ENCODE results near the gene SEC14L2. TPM values are rescaled to one million over a fixed set of nuclear protein-coding genes. Genes with fewer than 3 reads are reported as not detected.
"Not testable (repeated sequence)": the region's sequence is repeated elsewhere in the genome, so short reads cannot be mapped to it uniquely, and the experiment has no call there.

The SEC14L2 gene
- total RNA-seq, 1 donor from 2014 or later = 3.0 TPM

- Histone ChIP-seq H3K36me3 (no peaks in the 10 kb centered on the region), H3K27ac (no peak overlapping the region), H3K4me3 (no peak overlapping the region), H3K4me1 (no peaks in the 10 kb centered on the region), H3K27me3 (no peaks in the 10 kb centered on the region), H3K9me3 (no peaks in the 10 kb centered on the region)
- TF ChIP-seq CTCF (IDR thresholded peaks at IDR 0.05) = no peak
- intact Hi-C loops (cut with DNase I) = no loop called here
- DNase-seq (ENCODE audit: low spot score in 2 of 2) = no peak
Observed at GRCh38 chr22:30445438-30446145, 48.8 kb downstream of the SEC14L2 start.

DNA sequence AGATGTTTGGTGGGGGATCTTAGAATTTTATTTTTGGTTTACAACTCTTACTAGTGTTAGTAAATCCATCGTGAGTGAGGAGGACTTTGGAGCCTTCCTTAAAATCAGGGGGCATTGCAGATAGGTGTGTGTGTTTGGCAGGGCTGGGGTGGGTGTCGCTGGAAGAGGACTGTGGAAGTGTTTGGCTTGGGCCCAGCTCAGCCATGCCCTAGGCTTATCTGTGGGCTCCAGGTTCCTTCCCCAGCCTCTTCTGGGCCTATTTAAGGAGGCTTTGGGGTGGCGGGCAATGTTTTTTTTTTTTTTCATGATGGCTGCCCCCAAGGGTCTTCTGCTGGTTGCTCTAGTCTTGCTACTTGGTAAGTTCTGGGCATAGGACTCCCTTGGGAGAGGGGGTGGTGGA is 50.8 kb downstream of the SEC14L2 start:
- Histone ChIP-seq H3K27ac (no peak overlapping the region), H3K4me3 (no peak overlapping the region), H3K4me1 (no peaks in the 10 kb centered on the region), H3K27me3 (no peaks in the 10 kb centered on the region), H3K9me3 (no peaks in the 10 kb centered on the region), H3K36me3 (no peaks in the 10 kb centered on the region)
- DNase-seq (ENCODE audit: low spot score in 2 of 2) = no peak
- intact Hi-C loops (cut with DNase I) = no loop called here
- no peak for TF ChIP-seq CTCF (IDR thresholded peaks at IDR 0.05)

GRCh38 chr22:30451488-30451887 is 54.7 kb downstream of the SEC14L2 start:
- H3K36me3 ChIP-seq; H3K27ac ChIP-seq; H3K27me3 ChIP-seq; intact Hi-C loops (cut with DNase I); H3K9me3 ChIP-seq; H3K4me1 ChIP-seq; DNase-seq (ENCODE audit: low spot score in 2 of 2); H3K4me3 ChIP-seq: not testable (repeated sequence)

DNA sequence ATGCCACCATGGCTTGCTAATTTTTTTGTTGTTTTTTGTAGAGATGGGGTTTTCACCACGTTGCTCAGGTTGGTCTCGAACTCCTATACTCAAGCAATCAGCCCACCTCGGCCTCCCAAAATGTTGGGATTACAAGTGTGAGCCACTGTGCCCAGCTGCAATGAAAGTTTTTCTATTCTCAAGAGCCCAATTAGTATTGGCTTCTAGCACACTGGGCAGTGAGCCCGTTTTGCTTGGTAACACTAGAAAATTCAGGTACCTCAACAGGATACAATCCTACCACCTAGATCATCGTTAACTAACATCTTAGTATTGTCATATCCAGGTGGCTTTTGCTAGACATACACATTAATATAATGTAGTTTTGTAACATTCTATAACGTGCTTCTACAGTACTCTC is 56.0 kb downstream of the SEC14L2 start:
- H3K36me3 ChIP-seq = no peaks in the 10 kb centered on the region
- intact Hi-C loops (cut with DNase I) = no loop called here
- no peaks in the 10 kb centered on the region for H3K4me1 ChIP-seq
- no peak overlapping the region for H3K27ac ChIP-seq
- no peaks in the 10 kb centered on the region for H3K9me3 ChIP-seq
- H3K4me3 ChIP-seq = no peak overlapping the region
- no peaks in the 10 kb centered on the region for H3K27me3 ChIP-seq
- TF ChIP-seq CTCF (IDR thresholded peaks at IDR 0.05) = no peak
- DNase-seq (ENCODE audit: low spot score in 2 of 2) = no peak

GRCh38 chr22:30453731-30454510 is 57.1 kb downstream of the SEC14L2 start:
- intact Hi-C loops (cut with DNase I) = no loop called here
- TF ChIP-seq CTCF (IDR thresholded peaks at IDR 0.05) = no peak

DNA sequence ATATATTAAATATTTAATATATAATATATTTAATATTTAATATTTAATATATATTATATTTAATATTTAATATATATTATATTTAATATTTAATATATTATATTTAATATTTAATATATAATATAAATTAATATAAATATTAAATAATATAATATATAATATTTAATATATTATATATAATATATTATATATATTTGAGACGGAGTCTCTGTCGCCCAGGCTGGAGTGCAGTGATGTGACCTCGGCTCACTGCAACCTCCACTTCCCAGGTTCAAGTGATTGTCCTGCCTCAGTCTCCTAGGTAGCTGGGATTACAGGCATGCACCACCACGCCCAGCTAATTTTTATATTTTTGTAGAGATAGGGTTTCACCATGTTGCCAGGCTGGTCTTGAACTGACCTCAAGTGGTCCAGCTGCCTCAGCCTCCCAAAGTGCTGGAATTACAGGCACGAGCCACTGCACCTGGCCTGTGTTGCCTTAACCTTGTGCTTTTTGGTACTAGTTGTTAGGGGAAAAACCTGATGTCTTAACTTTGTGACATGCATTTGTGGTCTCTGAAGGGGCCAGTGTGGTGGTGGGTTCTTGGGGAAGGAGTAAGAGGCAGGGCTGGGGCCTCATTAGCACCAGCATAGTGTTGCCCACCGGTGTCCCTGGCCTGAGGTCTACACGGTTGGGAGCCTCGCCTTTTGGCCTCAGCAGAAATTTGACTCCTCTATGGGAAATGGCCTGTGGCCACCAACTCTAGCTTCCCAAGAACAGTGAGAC is 58.4 kb downstream of the SEC14L2 start:
- Histone ChIP-seq H3K9me3 (no peaks in the 10 kb centered on the region), H3K36me3 (no peaks in the 10 kb centered on the region), H3K27ac (no peak overlapping the region), H3K4me1 (no peaks in the 10 kb centered on the region), H3K27me3 (no peaks in the 10 kb centered on the region), H3K4me3 (no peak overlapping the region)
- DNase-seq (ENCODE audit: low spot score in 2 of 2) = no peak
- intact Hi-C loops (cut with DNase I) = no loop called here
- TF ChIP-seq CTCF (IDR thresholded peaks at IDR 0.05) = no peak

More at GRCh38 chr22:30453731-30454510, 57.1 kb downstream of the SEC14L2 start:
- Histone ChIP-seq H3K27ac (no peak overlapping the region), H3K4me3 (no peak overlapping the region), H3K9me3 (no peaks in the 10 kb centered on the region), H3K27me3 (no peaks in the 10 kb centered on the region), H3K4me1 (no peaks in the 10 kb centered on the region), H3K36me3 (no peaks in the 10 kb centered on the region)
- DNase-seq (ENCODE audit: low spot score in 2 of 2) = no peak
